ENCODE measurements around the gene EEFSEC. TPM values are rescaled to one million over a fixed set of nuclear protein-coding genes. Genes with fewer than 3 reads are reported as not detected.

EEFSEC gene
- total and polyA plus RNA-seq, 4 donors: 9.8 to 20.1 (median 11.6) TPM

DNA sequence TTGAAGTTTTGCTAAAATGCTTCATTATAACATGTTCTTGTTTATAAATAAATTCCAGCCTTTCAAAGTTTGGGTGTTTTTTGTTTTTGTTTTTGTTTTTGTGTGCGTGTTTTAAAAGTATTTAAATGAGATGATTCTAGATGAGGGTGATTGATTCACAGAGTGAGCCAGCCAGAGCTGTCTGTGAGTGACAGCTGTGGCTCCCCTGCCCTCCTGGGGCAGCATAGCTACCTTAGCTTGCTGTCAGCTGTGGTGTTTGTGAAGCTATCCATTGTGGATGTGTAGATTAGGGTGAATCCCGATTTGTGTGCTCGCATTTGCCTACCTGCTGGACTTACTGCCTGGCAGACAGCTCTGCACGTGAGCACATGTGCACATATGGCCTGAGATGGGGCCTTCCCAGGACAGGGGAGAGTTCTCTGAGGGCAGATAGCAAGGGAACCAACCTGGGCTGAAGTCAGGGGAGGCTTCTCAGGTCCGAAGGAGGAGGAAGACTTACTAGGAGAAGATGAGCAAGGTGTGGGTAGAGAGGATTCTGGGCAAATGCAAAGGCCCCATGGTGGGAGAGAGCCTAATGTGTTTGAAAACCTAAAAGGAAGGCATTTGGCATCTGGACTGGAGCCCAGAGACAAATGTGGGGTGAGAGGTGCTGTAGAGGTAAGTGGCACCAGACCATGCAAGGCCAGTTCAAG lies 124.2 kb downstream of the EEFSEC start:
- TF ChIP-seq, protein P1, sequence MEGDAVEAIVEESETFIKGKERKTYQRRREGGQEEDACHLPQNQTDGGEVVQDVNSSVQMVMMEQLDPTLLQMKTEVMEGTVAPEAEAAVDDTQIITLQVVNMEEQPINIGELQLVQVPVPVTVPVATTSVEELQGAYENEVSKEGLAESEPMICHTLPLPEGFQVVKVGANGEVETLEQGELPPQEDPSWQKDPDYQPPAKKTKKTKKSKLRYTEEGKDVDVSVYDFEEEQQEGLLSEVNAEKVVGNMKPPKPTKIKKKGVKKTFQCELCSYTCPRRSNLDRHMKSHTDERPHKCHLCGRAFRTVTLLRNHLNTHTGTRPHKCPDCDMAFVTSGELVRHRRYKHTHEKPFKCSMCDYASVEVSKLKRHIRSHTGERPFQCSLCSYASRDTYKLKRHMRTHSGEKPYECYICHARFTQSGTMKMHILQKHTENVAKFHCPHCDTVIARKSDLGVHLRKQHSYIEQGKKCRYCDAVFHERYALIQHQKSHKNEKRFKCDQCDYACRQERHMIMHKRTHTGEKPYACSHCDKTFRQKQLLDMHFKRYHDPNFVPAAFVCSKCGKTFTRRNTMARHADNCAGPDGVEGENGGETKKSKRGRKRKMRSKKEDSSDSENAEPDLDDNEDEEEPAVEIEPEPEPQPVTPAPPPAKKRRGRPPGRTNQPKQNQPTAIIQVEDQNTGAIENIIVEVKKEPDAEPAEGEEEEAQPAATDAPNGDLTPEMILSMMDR (IDR thresholded peaks at IDR 0.05; ENCODE audit: control extremely low read depth, extremely low read depth): no peak
- DNase-seq: no peak

DNA sequence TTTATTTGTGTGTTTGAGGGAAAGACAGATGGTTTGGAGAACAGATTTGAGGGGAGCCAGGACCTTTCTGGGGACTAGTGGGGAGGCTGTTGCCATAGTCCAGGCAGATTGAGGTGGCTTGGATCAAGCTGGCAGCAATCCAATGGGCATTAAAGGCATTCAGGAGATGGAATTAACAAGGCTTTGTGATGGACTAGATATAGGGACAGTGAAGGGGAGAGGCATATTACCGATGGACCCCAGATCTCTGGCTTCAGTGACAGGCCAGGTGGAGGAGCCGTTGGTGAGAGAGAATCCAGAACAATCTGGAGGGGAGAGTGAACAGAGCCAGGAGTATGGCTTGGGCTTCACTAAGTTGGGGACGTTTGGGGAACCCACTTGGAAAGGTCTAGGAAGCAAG lies 124.8 kb downstream of the EEFSEC start:
- TF ChIP-seq, protein P1 (IDR thresholded peaks at IDR 0.05; ENCODE audit: control extremely low read depth, extremely low read depth): no peak
- Histone ChIP-seq H3K27me3 (ENCODE audit: control insufficient read depth in 3 of 3, insufficient read depth in 3 of 3, low read length in 2 of 3) (no peaks in the 10 kb centered on the region), H3K36me3 (ENCODE audit: control insufficient read depth in 4 of 4, insufficient read depth in 4 of 4, low read length in 4 of 4) (no peaks in the 10 kb centered on the region), H3K4me3 (no peak overlapping the region), H3K4me1 (ENCODE audit: control insufficient read depth in 5 of 5, insufficient read depth in 5 of 5, low read length in 5 of 5) (peaks cover 0 to 81% (median 57%) of the 10 kb centered on the region in 5 donors), H3K9ac (ENCODE audit: insufficient read depth in 1 of 2, low read length in 2 of 2) (peak overlapping the region in 1 of 2 donors; percentile 59), H3K9me3 (ENCODE audit: control insufficient read depth in 4 of 4, insufficient read depth in 3 of 4, low read length in 3 of 4) (no peaks in the 10 kb centered on the region), H3K27ac (ENCODE audit: low read depth in 1 of 2, low read length in 1 of 2) (no peak overlapping the region)
- DNase-seq (no peak), ATAC-seq (ENCODE audit: insufficient read depth, low FRiP score) (no peak)
- WGBS, 2 donors: 83 to 97% methylated on average over 3 of the region's 3 CpGs

More for the DNA sequence above, 124.2 kb downstream of the EEFSEC start:
- Histone ChIP-seq H3K27me3 (ENCODE audit: control insufficient read depth in 3 of 3, insufficient read depth in 3 of 3, low read length in 2 of 3) (no peaks in the 10 kb centered on the region), H3K36me3 (ENCODE audit: control insufficient read depth in 4 of 4, insufficient read depth in 4 of 4, low read length in 4 of 4) (peaks cover 0 to 2% (median 0%) of the 10 kb centered on the region in 4 donors), H3K9ac (ENCODE audit: insufficient read depth in 1 of 2, low read length in 2 of 2) (peak overlapping the region in 1 of 2 donors; percentile 59), H3K4me1 (ENCODE audit: control insufficient read depth in 5 of 5, insufficient read depth in 5 of 5, low read length in 5 of 5) (peaks cover 0 to 75% (median 51%) of the 10 kb centered on the region in 5 donors), H3K27ac (ENCODE audit: low read depth in 1 of 2, low read length in 1 of 2) (no peak overlapping the region), H3K4me3 (no peak overlapping the region), H3K9me3 (ENCODE audit: control insufficient read depth in 4 of 4, insufficient read depth in 3 of 4, low read length in 3 of 4) (no peaks in the 10 kb centered on the region)
- 92 to 97% methylated on average over 5 of the region's 5 CpGs for WGBS, 2 donors
- no peak for ATAC-seq (ENCODE audit: insufficient read depth, low FRiP score)

GRCh38 chr3:128278761-128279600 lies 125.7 kb downstream of the EEFSEC start:
- peaks cover 0 to 89% (median 57%) of the 10 kb centered on the region in 5 donors for H3K4me1 ChIP-seq (ENCODE audit: control insufficient read depth in 5 of 5, insufficient read depth in 5 of 5, low read length in 5 of 5)

More at GRCh38 chr3:128278761-128279600, 125.7 kb downstream of the EEFSEC start:
- Histone ChIP-seq H3K4me3 (no peak overlapping the region), H3K27ac (ENCODE audit: low read depth in 1 of 2, low read length in 1 of 2) (no peak overlapping the region), H3K27me3 (ENCODE audit: control insufficient read depth in 3 of 3, insufficient read depth in 3 of 3, low read length in 2 of 3) (no peaks in the 10 kb centered on the region), H3K9me3 (ENCODE audit: control insufficient read depth in 4 of 4, insufficient read depth in 3 of 4, low read length in 3 of 4) (no peaks in the 10 kb centered on the region), H3K36me3 (ENCODE audit: control insufficient read depth in 4 of 4, insufficient read depth in 4 of 4, low read length in 4 of 4) (peaks cover 0 to 2% (median 0%) of the 10 kb centered on the region in 4 donors), H3K9ac (ENCODE audit: insufficient read depth in 1 of 2, low read length in 2 of 2) (peak overlapping the region in 1 of 2 donors; percentile 8)
- WGBS, 2 donors: 54 to 69% methylated on average over 17 of the region's 17 CpGs
- no peak for ATAC-seq (ENCODE audit: insufficient read depth, low FRiP score)
- TF ChIP-seq, protein P1 (IDR thresholded peaks at IDR 0.05; ENCODE audit: control extremely low read depth, extremely low read depth): no peak
- peak; percentile 94 to 97 (median 96) for DNase-seq

All from lung (tissue), 12 donors.